Ishikawa (cell line): Measurements from ENCODE around the gene LOXHD1.

Experiments used
- EP300 ChIP-seq: IDR thresholded peaks from 2 replicates; pipeline ENCODE4 v1.6.1; 2012; ENCODE audit warnings: borderline replicate concordance
- RAD21 ChIP-seq: IDR thresholded peaks from 2 replicates; pipeline ENCODE4 v1.6.1; 2012; ENCODE audit warnings: low read depth
- TAF1 ChIP-seq: IDR thresholded peaks from 2 replicates; pipeline ENCODE4 v1.6.1; 2012; ENCODE audit warnings: low read depth, mild to moderate bottlenecking
- TCF12 ChIP-seq: IDR thresholded peaks from 2 replicates; pipeline ENCODE4 v1.6.1; 2012; ENCODE audit warnings: low read depth
- YY1 ChIP-seq: IDR thresholded peaks from 2 replicates; pipeline ENCODE4 v1.6.1; 2012; ENCODE audit warnings: low read depth
- ZBTB7A ChIP-seq: IDR thresholded peaks from 2 replicates; pipeline ENCODE4 v1.6.1; 2012; ENCODE audit warnings: low read depth
- TF ChIP-seq, protein P1 (sequence below): IDR thresholded peaks from 2 replicates; pipeline ENCODE4 v1.6.1; 2012

- TF ChIP-seq EP300 (no peak), ZBTB7A (no peak), TAF1 (no peak), TCF12 (no peak), YY1 (no peak), RAD21 (no peak)
- TF ChIP-seq, protein P1, sequence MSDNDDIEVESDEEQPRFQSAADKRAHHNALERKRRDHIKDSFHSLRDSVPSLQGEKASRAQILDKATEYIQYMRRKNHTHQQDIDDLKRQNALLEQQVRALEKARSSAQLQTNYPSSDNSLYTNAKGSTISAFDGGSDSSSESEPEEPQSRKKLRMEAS, result no peak
These were observed 28.8 kb downstream of the LOXHD1 start for GRCh38 chr18:46628206-46628605.
